HL-60 (cell line): ENCODE data around the gene OSBPL6.

ENCODE experiments used
- DNase-seq, 2 experiments: peaks; one replicate each; pipeline ENCODE4 v3.0.0-alpha.2; 2010 to 2020; ENCODE audit warnings: low read depth in 1 of 2, low spot score in 1 of 2
- H3K27ac ChIP-seq: fragments of 250-450 bp; sonication (Bioruptor Pico); replicated peaks from 2 replicates; pipeline ENCODE4 v1.5.1; 2020; ENCODE audit warnings: mild to moderate bottlenecking, moderate library complexity
- H3K27me3 ChIP-seq: fragments of 250-450 bp; sonication (Bioruptor Pico); 2 replicates; pipeline ENCODE4 v1.5.1; 2021; ENCODE audit warnings: mild to moderate bottlenecking, moderate library complexity; ENCODE audit not compliant: insufficient read depth, poor library complexity, severe bottlenecking
- H3K4me3 ChIP-seq: replicated peaks from 2 replicates; pipeline ENCODE4 v1.5.1; 2011; ENCODE audit warnings: mild to moderate bottlenecking, control low read depth, low read length; ENCODE audit not compliant: insufficient read depth
- CTCF ChIP-seq: IDR thresholded peaks from one replicate; pipeline ENCODE4 v1.5.1; 2011; ENCODE audit warnings: low read length, control low read depth, inconsistent platforms; ENCODE audit not compliant: insufficient read depth
- GABPA ChIP-seq: IDR thresholded peaks from 2 replicates; pipeline ENCODE4 v1.6.1; 2012; ENCODE audit warnings: low read depth
- POLR2AphosphoS5 ChIP-seq: IDR thresholded peaks from 2 replicates; pipeline ENCODE4 v1.6.1; 2012; ENCODE audit warnings: low read depth
- SPI1 ChIP-seq: IDR thresholded peaks from 2 replicates; pipeline ENCODE4 v1.6.1; 2012; ENCODE audit warnings: low read depth, mild to moderate bottlenecking, borderline replicate concordance
- TF ChIP-seq, protein P1 (sequence below): IDR thresholded peaks from 2 replicates; pipeline ENCODE4 v1.6.1; 2012; ENCODE audit warnings: low read depth; ENCODE audit not compliant: insufficient replicate concordance

OSBPL6 gene

GRCh38 chr2:178285287-178285615, 90.9 kb downstream of the OSBPL6 start:
- no peak overlapping the region for H3K4me3 ChIP-seq
- TF ChIP-seq, protein P1, sequence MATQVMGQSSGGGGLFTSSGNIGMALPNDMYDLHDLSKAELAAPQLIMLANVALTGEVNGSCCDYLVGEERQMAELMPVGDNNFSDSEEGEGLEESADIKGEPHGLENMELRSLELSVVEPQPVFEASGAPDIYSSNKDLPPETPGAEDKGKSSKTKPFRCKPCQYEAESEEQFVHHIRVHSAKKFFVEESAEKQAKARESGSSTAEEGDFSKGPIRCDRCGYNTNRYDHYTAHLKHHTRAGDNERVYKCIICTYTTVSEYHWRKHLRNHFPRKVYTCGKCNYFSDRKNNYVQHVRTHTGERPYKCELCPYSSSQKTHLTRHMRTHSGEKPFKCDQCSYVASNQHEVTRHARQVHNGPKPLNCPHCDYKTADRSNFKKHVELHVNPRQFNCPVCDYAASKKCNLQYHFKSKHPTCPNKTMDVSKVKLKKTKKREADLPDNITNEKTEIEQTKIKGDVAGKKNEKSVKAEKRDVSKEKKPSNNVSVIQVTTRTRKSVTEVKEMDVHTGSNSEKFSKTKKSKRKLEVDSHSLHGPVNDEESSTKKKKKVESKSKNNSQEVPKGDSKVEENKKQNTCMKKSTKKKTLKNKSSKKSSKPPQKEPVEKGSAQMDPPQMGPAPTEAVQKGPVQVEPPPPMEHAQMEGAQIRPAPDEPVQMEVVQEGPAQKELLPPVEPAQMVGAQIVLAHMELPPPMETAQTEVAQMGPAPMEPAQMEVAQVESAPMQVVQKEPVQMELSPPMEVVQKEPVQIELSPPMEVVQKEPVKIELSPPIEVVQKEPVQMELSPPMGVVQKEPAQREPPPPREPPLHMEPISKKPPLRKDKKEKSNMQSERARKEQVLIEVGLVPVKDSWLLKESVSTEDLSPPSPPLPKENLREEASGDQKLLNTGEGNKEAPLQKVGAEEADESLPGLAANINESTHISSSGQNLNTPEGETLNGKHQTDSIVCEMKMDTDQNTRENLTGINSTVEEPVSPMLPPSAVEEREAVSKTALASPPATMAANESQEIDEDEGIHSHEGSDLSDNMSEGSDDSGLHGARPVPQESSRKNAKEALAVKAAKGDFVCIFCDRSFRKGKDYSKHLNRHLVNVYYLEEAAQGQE: no peak
- TF ChIP-seq CTCF (no peak), POLR2AphosphoS5 (no peak), SPI1 (no peak)
- H3K27ac ChIP-seq: no peak overlapping the region
- DNase-seq: no peak
- H3K27me3 ChIP-seq: no peaks in the 10 kb centered on the region

DNA sequence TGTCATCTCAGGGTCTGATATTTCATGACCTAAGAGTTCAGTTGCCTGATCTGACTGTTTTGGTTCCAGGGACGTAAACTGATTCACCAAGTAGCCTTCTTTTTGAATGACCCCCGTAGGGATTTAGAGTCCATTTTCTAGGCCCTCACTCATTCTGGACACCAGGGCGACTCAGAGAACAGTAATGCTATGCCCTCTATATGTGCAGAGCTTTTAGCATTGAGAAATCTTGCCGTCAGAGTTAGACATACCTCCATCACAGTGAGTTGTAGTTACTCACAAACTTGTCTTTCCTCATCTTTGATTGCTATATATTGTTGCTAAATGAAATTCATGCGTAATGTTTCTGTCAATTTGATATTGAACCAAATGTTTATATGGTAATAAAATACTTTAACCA, 92.3 kb downstream of the OSBPL6 start:
- Histone ChIP-seq H3K4me3 (no peak overlapping the region), H3K27ac (no peak overlapping the region), H3K27me3 (no peaks in the 10 kb centered on the region)
- TF ChIP-seq, protein P1: no peak
- TF ChIP-seq SPI1 (no peak), GABPA (no peak), CTCF (no peak), POLR2AphosphoS5 (no peak)
- DNase-seq: no peak

- TF ChIP-seq GABPA: no peak
- no peak for TF ChIP-seq POLR2AphosphoS5
- TF ChIP-seq SPI1: no peak
- no peak for TF ChIP-seq CTCF
- TF ChIP-seq, protein P1: no peak
- Histone ChIP-seq H3K4me3 (no peak overlapping the region), H3K27me3 (no peaks in the 10 kb centered on the region), H3K27ac (no peak overlapping the region)
- DNase-seq: no peak
These were observed 93.5 kb downstream of the OSBPL6 start for GRCh38 chr2:178287652-178288344.
